ENCODE results near the gene FGF12.

Gene FGF12

GRCh38 chr3:192253138-192253887, 474.0 kb downstream of the FGF12 start:
- TF ChIP-seq Cebpa-rat (IDR thresholded peaks at IDR 0.05): no peak
- H3K4me1 ChIP-seq: peaks cover 0 to 7% (median 0%) of the 10 kb centered on the region in 10 experiments; a peak in 4 of 20 replicates

GRCh38 chr3:192249516-192249915, 477.8 kb downstream of the FGF12 start:
- Histone ChIP-seq H3K4me2 (no peak overlapping the region), H3K9ac (no peak overlapping the region), H3K9me3 (replicated peaks in 1 of 11) (no peaks in the 10 kb centered on the region), H4K20me1 (no peaks in the 10 kb centered on the region), H3K27ac (no peak overlapping the region), H3K27me3 (no peaks in the 10 kb centered on the region), H3K4me1 (peaks cover 0 to 7% (median 0%) of the 10 kb centered on the region in 10 experiments; a peak in 4 of 20 replicates), H3K4me3 (no peak overlapping the region), H3K36me3 (no peaks in the 10 kb centered on the region)
- TF ChIP-seq Cebpa-rat (IDR thresholded peaks at IDR 0.05): no peak

More at GRCh38 chr3:192253138-192253887, 474.0 kb downstream of the FGF12 start:
- Histone ChIP-seq H3K4me3 (no peak overlapping the region), H4K20me1 (no peaks in the 10 kb centered on the region), H3K27ac (no peak overlapping the region), H3K9ac (no peak overlapping the region), H3K36me3 (no peaks in the 10 kb centered on the region), H3K27me3 (no peaks in the 10 kb centered on the region), H3K9me3 (replicated peaks in 1 of 11) (no peaks in the 10 kb centered on the region), H3K4me2 (peak overlapping the region in 1 of 11 experiments; percentile 41; a peak in 1 of 22 replicates)

- H3K9ac ChIP-seq: no peak overlapping the region
- no peaks in the 10 kb centered on the region for H3K9me3 ChIP-seq (replicated peaks in 1 of 11)
- H3K36me3 ChIP-seq: no peaks in the 10 kb centered on the region
- no peaks in the 10 kb centered on the region for H3K4me1 ChIP-seq
- TF ChIP-seq Cebpa-rat (IDR thresholded peaks at IDR 0.05): no peak
- no peak overlapping the region for H3K4me3 ChIP-seq
- no peak overlapping the region for H3K4me2 ChIP-seq
- H3K27ac ChIP-seq: no peak overlapping the region
- no peaks in the 10 kb centered on the region for H4K20me1 ChIP-seq
- H3K27me3 ChIP-seq: no peaks in the 10 kb centered on the region
Observed at GRCh38 chr3:192246847-192247559, 480.3 kb downstream of the FGF12 start.

- Histone ChIP-seq H3K4me1 (no peaks in the 10 kb centered on the region), H3K9ac (no peak overlapping the region), H3K9me3 (replicated peaks in 1 of 11) (no peaks in the 10 kb centered on the region), H3K4me2 (no peak overlapping the region), H3K27me3 (no peaks in the 10 kb centered on the region), H4K20me1 (no peaks in the 10 kb centered on the region), H3K36me3 (no peaks in the 10 kb centered on the region), H3K27ac (no peak overlapping the region), H3K4me3 (no peak overlapping the region)
- no peak for TF ChIP-seq Cebpa-rat (IDR thresholded peaks at IDR 0.05)
Observed at GRCh38 chr3:192244591-192244990, 482.8 kb downstream of the FGF12 start.

GRCh38 chr3:192239956-192240355, 487.4 kb downstream of the FGF12 start:
- no peak for TF ChIP-seq Cebpa-rat (IDR thresholded peaks at IDR 0.05)
- H3K4me2 ChIP-seq: no peak overlapping the region
- H3K27me3 ChIP-seq: no peaks in the 10 kb centered on the region
- no peak overlapping the region for H3K4me3 ChIP-seq
- H3K4me1 ChIP-seq: no peaks in the 10 kb centered on the region
- no peaks in the 10 kb centered on the region for H3K36me3 ChIP-seq
- no peaks in the 10 kb centered on the region for H4K20me1 ChIP-seq
- no peaks in the 10 kb centered on the region for H3K9me3 ChIP-seq (replicated peaks in 1 of 11)
- no peak overlapping the region for H3K27ac ChIP-seq
- no peak overlapping the region for H3K9ac ChIP-seq

GRCh38 chr3:192237992-192238608, 489.2 kb downstream of the FGF12 start:
- Histone ChIP-seq H3K9me3 (replicated peaks in 1 of 11) (no peaks in the 10 kb centered on the region), H3K4me3 (no peak overlapping the region), H3K4me2 (no peak overlapping the region), H3K27ac (no peak overlapping the region), H3K27me3 (no peaks in the 10 kb centered on the region), H3K9ac (no peak overlapping the region), H3K4me1 (no peaks in the 10 kb centered on the region), H4K20me1 (no peaks in the 10 kb centered on the region), H3K36me3 (no peaks in the 10 kb centered on the region)
- no peak for TF ChIP-seq Cebpa-rat (IDR thresholded peaks at IDR 0.05)

GRCh38 chr3:192229866-192230265, 497.5 kb downstream of the FGF12 start:
- Histone ChIP-seq H3K4me2 (no peak overlapping the region), H3K9ac (no peak overlapping the region), H3K4me3 (no peak overlapping the region), H4K20me1 (no peaks in the 10 kb centered on the region), H3K4me1 (no peaks in the 10 kb centered on the region), H3K27ac (no peak overlapping the region), H3K36me3 (no peaks in the 10 kb centered on the region), H3K9me3 (replicated peaks in 1 of 11) (no peaks in the 10 kb centered on the region), H3K27me3 (no peaks in the 10 kb centered on the region)
- no peak for TF ChIP-seq Cebpa-rat (IDR thresholded peaks at IDR 0.05)

GRCh38 chr3:192224634-192225155, 502.6 kb downstream of the FGF12 start:
- no peak overlapping the region for H3K4me3 ChIP-seq
- H3K36me3 ChIP-seq: no peaks in the 10 kb centered on the region
- H3K4me1 ChIP-seq: no peaks in the 10 kb centered on the region
- no peak overlapping the region for H3K27ac ChIP-seq
- H3K9ac ChIP-seq: no peak overlapping the region
- TF ChIP-seq Cebpa-rat (IDR thresholded peaks at IDR 0.05): no peak
- H3K4me2 ChIP-seq: no peak overlapping the region
- no peaks in the 10 kb centered on the region for H3K9me3 ChIP-seq (replicated peaks in 1 of 11)
- H4K20me1 ChIP-seq: no peaks in the 10 kb centered on the region
- no peaks in the 10 kb centered on the region for H3K27me3 ChIP-seq

GRCh38 chr3:192223815-192224214, 503.5 kb downstream of the FGF12 start:
- Histone ChIP-seq H3K4me1 (no peaks in the 10 kb centered on the region), H4K20me1 (no peaks in the 10 kb centered on the region), H3K9ac (no peak overlapping the region), H3K9me3 (replicated peaks in 1 of 11) (no peaks in the 10 kb centered on the region), H3K36me3 (no peaks in the 10 kb centered on the region), H3K27me3 (no peaks in the 10 kb centered on the region), H3K4me2 (no peak overlapping the region), H3K27ac (no peak overlapping the region), H3K4me3 (no peak overlapping the region)
- no peak for TF ChIP-seq Cebpa-rat (IDR thresholded peaks at IDR 0.05)

Measured in BLaER1 treated with 17β-estradiol and CSF1 and Interleukin-3, amounts not matched to agents 10 nM and 100 nM (cell line).